ENCODE data around the gene IGF2R. TPM values are rescaled to one million over a fixed set of nuclear protein-coding genes. Genes with fewer than 3 reads are reported as not detected.

The IGF2R gene
- total RNA-seq, 1 donor from 2014 or later: 247 TPM

DNA sequence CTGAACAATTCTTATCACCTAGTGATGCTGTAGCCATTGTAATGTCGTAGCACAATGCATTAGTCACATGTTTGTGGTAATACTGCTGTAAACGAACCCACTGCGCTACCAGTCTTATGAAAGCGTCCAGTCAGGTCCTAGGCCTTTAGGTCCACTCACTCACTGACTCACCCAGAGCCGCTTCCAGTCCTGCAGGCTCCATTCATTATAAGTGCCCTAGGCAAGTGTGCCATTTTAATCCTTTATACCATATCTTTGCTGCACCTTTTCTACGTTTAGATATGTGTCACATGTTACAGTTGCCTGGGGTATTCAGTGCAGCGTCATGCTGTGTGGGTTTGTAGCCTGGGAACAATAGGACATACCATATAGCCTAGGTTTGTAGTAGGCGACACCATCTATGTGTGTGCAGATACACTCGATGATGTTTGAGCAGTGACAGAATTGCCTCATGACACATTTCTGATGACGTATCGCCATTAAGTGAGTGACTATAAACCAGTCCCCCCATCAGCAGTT is 15.4 kb downstream of the IGF2R start:
- TF ChIP-seq CTCF (IDR thresholded peaks at IDR 0.05): no peak
- Mint-ChIP-seq H3K27me3 (ENCODE audit: low read depth) (no peaks in the 10 kb centered on the region), H3K4me1 (ENCODE audit: low read depth) (peaks cover 84% of the 10 kb centered on the region), H3K9me3 (ENCODE audit: low read depth) (no peaks in the 10 kb centered on the region), H3K27ac (ENCODE audit: unreplicated experiment) (peak overlapping the region; percentile 30), H3K36me3 (ENCODE audit: low read depth) (no peaks in the 10 kb centered on the region), H3K4me3 (ENCODE audit: unreplicated experiment) (no peak overlapping the region)
- DNase-seq (ENCODE audit: low spot score): no peak

DNA sequence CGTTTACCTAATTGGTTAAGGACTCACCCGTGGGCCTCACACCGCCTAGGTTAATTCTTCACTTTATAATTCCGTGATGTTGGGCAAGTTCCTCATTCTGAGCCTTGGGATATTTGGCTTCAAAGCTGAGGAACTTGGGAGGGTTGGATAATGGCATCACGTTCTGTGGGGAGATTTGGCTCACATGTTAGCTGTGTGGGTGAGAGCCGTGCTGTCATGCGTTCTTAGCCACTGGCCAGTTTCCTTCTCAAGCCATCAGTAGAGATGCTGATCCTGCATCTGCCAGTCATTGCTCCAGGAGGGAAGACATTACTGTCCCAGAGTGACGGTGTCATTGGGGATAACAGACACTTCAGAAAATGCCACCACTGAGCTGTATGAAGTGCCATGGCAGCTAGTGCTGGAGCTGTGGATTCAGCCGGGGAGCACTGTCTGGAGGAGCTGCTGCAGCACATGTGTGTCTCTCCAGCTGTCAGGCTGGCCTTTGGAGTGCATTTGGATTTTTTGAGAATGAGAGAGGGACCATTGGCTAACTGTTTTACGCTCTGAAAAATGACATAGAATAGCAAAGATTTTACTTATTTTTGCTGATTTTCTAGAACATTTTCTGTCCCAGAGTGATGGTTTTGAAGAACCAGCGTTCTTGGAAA is 16.5 kb downstream of the IGF2R start:
- peaks cover 89% of the 10 kb centered on the region for H3K4me1 Mint-ChIP-seq (ENCODE audit: low read depth)
- no peaks in the 10 kb centered on the region for H3K27me3 Mint-ChIP-seq (ENCODE audit: low read depth)
- peak overlapping the region; percentile 58 for H3K27ac Mint-ChIP-seq (ENCODE audit: unreplicated experiment)
- H3K36me3 Mint-ChIP-seq (ENCODE audit: low read depth): no peaks in the 10 kb centered on the region
- H3K4me3 Mint-ChIP-seq (ENCODE audit: unreplicated experiment): no peak overlapping the region
- H3K9me3 Mint-ChIP-seq (ENCODE audit: low read depth): no peaks in the 10 kb centered on the region
- TF ChIP-seq CTCF (IDR thresholded peaks at IDR 0.05): no peak
- no peak for DNase-seq (ENCODE audit: low spot score)

DNA sequence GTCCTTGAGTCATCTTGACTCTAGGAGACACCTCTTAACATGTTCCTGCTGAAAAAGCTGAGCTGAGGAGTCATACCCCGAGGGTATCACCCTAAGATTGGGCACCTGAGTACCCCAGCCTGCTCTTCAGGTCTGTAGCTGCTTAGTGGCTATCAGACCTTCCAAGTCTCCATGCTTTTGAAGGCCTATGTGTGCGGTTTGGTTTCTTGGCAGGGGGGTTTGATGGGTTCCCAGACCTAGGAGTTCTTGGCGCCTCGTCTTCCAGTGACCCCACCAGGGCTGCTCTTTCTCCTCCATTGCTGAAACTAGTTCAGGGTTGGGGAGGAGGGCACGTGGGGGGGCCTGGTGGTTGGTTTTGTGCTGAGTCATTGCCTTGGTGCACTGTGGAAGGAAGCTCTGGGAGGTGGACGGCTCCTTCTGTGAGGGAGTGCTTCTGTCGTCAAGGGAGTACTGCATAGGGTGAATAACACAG is 20.1 kb downstream of the IGF2R start:
- Mint-ChIP-seq H3K4me1 (ENCODE audit: low read depth) (peaks cover 83% of the 10 kb centered on the region), H3K9me3 (ENCODE audit: low read depth) (peaks cover under 1% of the 10 kb centered on the region), H3K4me3 (ENCODE audit: unreplicated experiment) (no peak overlapping the region), H3K27ac (ENCODE audit: unreplicated experiment) (peak overlapping the region; percentile 27), H3K27me3 (ENCODE audit: low read depth) (no peaks in the 10 kb centered on the region), H3K36me3 (ENCODE audit: low read depth) (peaks cover 14% of the 10 kb centered on the region)
- TF ChIP-seq CTCF (IDR thresholded peaks at IDR 0.05): no peak
- DNase-seq (ENCODE audit: low spot score): no peak

GRCh38 chr6:159989492-159990480 is 20.9 kb downstream of the IGF2R start:
- no peak overlapping the region for H3K4me3 Mint-ChIP-seq (ENCODE audit: unreplicated experiment)
- H3K9me3 Mint-ChIP-seq (ENCODE audit: low read depth): peaks cover 6% of the 10 kb centered on the region
- no peak for DNase-seq (ENCODE audit: low spot score)
- H3K36me3 Mint-ChIP-seq (ENCODE audit: low read depth): peaks cover 17% of the 10 kb centered on the region
- peaks cover 84% of the 10 kb centered on the region for H3K4me1 Mint-ChIP-seq (ENCODE audit: low read depth)
- H3K27ac Mint-ChIP-seq (ENCODE audit: unreplicated experiment): peak overlapping the region; percentile 27
- H3K27me3 Mint-ChIP-seq (ENCODE audit: low read depth): no peaks in the 10 kb centered on the region
- TF ChIP-seq CTCF (IDR thresholded peaks at IDR 0.05): no peak

DNA sequence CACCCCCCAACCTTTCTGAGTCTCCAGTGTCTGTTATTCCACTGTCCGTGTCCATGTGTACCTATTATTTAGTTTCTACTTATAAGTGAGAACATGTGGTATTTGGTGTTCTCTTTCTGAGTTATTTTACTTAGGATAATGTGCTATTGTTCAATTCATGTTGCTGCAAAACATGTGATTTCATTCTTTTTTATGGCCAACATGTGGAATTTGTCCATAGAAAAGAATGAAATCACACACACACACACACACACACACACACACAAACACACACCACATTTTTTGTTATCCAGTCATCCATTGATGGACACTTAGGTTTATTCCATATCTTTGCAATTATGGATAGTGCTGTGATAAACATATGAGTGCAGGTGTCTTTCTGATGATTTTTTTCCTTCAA is 23.5 kb downstream of the IGF2R start:
- no peak for TF ChIP-seq CTCF (IDR thresholded peaks at IDR 0.05)
- Mint-ChIP-seq H3K27me3 (ENCODE audit: low read depth) (no peaks in the 10 kb centered on the region), H3K9me3 (ENCODE audit: low read depth) (peaks cover 7% of the 10 kb centered on the region), H3K27ac (ENCODE audit: unreplicated experiment) (no peak overlapping the region), H3K36me3 (ENCODE audit: low read depth) (peaks cover 23% of the 10 kb centered on the region), H3K4me3 (ENCODE audit: unreplicated experiment) (no peak overlapping the region), H3K4me1 (ENCODE audit: low read depth) (peaks cover 78% of the 10 kb centered on the region)
- DNase-seq (ENCODE audit: low spot score): no peak

All from chondrocyte (in vitro differentiated cells).